Right ventricle myocardium superior (tissue), 1 donor: ENCODE measurements around the gene SRP68. TPM values are rescaled to one million over a fixed set of nuclear protein-coding genes. Genes with fewer than 3 reads are reported as not detected.

ENCODE experiments used
- ATAC-seq: fragments of 200-7000 bp; cut with Tn5 transposase; one replicate; pipeline ENCODE4 v1.9.1; 2020; ENCODE audit warnings: mild to moderate bottlenecking; ENCODE audit not compliant: poor library complexity
- DNase-seq: peaks from one replicate; pipeline ENCODE4 v3.0.0-alpha.2; 2020
- intact Hi-C: fragments of 100-400 bp; cut with DNase I; formaldehyde crosslinking; loops from one replicate; pipeline ENCODE4 v1.11.2; 2022
- long read RNA-seq: library from polyadenylated mRNA; unstranded; transcript quantifications from one replicate; pipeline ENCODE4 v2.0.0, GENCODE V29; 2021
- total RNA-seq: library from RNA; stranded (reverse); fragmentation: NEBNext Ultra II Directional; extraction: Animal tissue kit (Norgen Biotek cat#: 25700); gene quantifications from one replicate; pipeline ENCODE4 v1.2.1, GENCODE V29; 2021
- donor health status: DM: no; HTN: yes; CAD: no; lungs with severe emphysema.

Gene SRP68
- total RNA-seq: 57.9 TPM
- long read RNA-seq, transcript SRP68-201 (16 exons, 2,649 nt): major isoform, 180 of 198 reads
- long read RNA-seq, partial matches to known transcripts: 12 of 198 reads
- long read RNA-seq, other reads (novel, unspliced or antisense): 6 of 198 reads

DNA sequence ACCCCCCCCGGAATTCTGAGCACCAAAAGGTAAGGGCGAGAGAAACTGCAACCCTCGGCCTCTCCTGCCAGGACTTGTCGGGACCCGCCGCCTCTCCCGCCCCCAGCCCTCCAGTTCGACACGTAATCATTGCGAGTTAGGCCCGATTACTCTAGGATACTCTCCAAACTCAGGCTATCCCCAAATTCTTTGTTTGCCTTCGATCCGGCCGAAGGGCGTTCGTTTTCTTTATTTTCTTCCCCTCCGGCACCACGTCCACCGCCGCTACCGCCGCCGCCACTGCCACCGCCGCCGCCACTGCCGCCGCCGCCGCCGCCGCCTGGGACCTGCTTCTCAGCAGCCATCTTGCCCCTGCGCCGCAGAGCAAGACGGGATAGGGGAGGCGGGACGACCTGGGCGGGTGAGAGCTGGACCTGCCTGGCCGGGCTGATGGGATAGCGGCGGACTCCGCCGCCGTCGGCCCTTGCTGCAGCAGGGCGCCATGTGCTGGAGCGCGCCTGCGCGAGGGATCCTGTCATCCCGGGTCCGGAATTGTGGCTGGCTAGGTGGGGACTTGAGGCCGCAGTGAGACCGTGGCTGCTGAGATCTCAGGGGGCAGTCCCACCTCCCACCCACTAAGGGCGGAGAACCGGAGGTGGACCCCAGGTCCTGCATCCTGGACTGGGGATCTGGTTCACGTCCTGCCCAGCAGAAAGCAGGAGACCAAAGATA is at the start of gene SRP68:
Gene SRP68, minus strand, starts transcription at position 370 of the 711 bp plus-strand sequence. Its CDS starts 26 bp downstream, at position 344.
- DNase-seq: peak; percentile 96
- intact Hi-C loops: no loop called here
- ATAC-seq: peak; percentile 100

DNA sequence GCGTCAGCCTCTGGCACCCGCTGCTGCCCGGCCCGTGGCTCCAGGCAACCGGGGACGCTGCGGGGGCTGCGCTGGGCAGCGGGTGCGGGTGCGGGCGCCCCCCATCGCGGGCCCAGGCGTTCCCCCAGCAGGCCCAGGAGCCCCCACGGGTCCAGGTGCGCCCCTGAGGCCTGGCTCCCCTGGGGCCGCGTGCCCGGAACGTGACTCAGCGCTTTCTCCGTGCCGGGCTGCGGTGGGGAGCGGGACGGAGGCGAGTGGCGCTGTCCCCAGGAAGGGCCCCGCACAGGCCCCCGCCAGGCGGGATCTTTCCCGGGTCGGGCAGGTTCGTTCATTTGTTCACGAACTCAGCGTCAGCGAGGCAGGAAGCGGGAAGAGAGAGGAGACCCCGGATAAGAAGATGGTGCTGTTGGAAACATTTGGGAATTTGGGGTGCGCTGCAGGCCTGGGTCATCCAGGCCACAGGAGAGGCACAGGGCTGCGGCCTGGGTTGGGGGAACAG is 49.7 kb upstream of the SRP68 start:
- ATAC-seq: peak; percentile 54
- intact Hi-C loops: loop anchor here (2.0 to 5.0 kb wide), 3 partner anchors 60 to 175 kb away; no protein-coding TSS in a partner anchor
- DNase-seq: no peak

DNA sequence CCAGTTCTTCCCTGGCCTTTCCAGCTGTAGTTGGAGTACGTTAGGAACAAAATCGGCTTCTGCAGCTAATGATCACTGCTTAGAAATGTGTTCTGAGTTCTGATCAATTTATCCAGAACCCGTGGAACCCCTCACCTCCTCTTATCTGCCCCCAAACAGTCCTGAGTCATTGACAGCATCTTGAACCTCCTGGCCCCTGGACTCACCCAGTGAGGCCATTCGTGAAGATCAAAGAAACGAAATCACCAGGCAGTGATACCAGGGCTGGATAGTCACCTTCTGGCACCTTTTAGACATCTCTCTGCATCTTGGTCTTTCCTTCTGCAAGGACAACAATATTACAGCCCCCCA is 48.3 kb upstream of the SRP68 start:
- intact Hi-C loops: loop anchor here (2.0 to 5.0 kb wide), 3 partner anchors 62 to 177 kb away; no protein-coding TSS in a partner anchor
- ATAC-seq: no peak
- DNase-seq: no peak

DNA sequence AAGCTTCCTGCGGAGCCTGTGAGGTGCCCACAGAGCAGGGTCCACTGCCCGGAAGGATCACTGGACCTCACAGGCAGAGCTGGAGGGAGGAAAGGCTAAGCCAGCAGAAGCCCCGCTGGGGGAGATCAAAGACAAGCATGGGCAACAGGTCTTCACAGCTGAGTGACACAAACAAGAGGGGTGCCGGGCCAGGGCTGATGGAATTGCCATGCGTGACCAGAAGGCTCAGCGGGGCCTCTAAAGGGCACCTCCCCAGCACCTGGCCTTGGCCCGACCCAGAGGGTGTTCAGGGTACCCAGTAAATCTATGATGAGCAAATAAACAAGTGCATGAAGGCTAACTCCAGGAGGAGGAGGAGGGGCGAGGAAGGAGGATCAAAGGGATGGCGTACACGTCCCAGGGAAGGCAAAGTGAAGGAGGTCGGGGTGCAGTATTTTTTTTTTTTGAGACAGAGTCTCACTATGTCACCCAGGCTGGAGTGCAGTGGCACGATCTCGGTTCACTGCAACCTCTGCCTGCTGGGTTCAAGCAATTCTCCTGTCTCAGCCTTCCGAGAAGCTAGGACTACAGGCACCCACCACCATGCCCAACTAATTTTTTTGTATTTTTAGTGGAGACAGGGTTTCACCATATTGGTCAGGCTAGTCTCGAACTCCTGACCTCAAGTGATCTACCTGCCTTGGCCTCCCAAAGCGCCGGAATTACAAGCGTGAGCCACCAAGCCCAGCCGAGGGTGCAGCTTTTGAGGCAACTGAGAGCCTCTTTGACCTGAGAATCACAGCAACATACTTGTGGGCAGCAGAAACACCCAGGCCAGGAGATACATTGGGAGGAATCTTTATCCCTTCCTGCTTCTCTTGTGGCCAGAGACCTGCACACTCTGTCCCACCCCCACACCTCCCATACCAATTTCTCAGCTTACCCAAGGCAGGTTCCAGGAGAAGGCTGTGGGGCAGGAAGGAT is 47.4 kb upstream of the SRP68 start:
- intact Hi-C loops: loop anchor here (2.0 to 5.0 kb wide), 3 partner anchors 63 to 178 kb away; no protein-coding TSS in a partner anchor
- DNase-seq (no peak), ATAC-seq (no peak)

DNA sequence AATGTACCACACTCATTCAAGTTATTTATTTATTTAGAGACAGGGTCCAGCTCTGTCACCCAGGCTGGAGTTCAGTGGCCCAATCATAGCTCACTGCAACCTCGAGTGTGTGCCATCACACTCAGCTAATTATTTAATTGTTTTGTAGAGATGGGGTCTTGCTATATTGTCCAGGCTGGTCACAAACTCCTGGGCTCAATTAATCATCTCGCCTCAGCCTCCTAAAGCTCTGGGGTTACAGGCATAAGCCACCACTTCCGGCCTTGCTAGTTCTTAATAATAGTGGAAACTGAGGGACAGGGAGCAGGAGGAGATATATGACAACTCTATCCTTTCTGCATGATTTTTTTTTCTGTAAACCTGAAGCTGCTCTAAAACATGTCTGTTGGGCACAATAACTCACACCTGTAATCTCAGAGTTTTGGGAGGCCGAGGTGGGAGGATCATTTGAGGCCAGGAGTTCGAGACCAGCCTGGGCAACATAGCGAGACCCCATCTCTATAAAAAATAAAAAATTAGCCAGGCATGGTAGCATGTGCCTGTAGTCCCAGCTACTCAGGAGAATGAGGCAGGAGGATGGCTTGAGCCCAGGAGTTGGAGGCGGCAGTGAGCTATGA is 42.9 kb upstream of the SRP68 start:
- DNase-seq: no peak
- intact Hi-C loops: no loop called here
- no peak for ATAC-seq

DNA sequence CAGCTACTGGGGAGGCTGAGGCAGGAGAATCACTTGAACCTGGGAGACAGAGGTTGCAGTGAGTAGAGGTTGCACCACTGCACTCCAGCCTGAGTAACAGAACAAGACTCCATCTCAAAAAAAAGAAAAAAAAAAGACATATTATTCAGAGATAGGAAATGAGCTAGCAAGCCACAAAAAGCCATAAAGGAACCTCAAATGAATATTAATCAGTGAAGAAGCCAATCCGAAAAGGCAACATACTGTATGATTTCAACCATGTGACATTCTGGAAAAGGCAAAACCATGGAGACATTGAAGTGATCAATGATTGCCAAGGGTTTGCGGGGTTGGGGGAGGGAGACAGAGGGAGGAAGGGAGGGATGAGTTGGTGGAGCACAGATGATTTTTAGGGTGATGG is 39.6 kb upstream of the SRP68 start:
- intact Hi-C loops: no loop called here
- ATAC-seq: no peak

DNA sequence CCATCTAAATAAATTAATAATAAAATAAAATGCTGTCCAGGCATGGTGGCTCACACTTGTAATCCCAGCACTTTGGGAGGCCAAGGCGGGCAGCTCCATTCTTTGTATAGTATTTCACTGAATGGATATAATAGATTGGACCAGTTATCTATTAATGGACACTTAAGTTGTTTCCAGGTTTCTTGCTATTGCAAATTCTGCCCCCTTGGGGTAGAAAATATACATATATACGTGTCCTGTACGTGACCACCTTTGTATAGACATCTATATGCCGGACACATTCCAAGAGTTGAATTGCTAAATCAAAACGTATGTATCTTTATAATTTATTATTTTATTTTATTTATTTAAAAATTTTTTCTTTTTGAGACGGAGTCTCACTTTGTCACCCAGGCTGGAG is 35.2 kb upstream of the SRP68 start:
- intact Hi-C loops: no loop called here
- no peak for DNase-seq

More for the DNA sequence above, 39.6 kb upstream of the SRP68 start:
- no peak for DNase-seq

DNA sequence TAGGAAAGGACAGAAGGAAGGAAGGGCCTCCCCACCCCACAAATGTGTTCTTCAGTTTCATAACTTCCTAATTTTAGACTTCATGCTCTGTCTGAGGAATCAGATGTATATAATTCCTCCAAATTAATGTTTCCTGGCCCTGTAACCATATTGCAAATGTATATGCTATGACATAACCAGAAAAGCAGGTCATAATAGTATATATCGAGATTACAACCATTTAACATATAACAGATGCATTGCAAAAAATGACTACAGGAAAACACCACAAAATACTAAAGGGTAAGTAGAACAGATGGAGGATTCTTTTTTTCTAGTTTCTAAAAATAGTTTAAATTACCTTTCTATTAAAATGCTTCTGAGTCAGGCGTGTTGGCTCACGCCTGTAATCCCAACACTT is 34.4 kb upstream of the SRP68 start:
- intact Hi-C loops: no loop called here
- no peak for DNase-seq
- ATAC-seq: no peak

More for the DNA sequence above, 35.2 kb upstream of the SRP68 start:
- no peak for ATAC-seq

DNA sequence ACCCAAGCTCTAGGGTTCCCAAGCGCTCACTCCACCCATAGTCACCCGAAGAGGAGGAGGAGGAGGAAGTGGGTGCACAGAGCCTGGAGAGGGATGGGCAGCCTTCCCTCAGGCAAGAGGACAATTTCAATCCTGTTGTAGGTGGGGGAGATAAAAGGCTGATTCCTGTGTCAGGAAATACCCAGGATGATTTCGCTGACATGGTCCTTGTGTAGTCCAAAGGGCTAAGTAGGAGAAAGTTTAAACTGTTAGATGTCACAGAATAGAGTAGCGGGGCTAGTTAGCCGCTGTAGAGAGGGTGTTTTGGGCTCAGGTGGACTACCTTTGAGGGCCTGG is 32.5 kb upstream of the SRP68 start:
- DNase-seq: no peak
- intact Hi-C loops: no loop called here
- no peak for ATAC-seq

DNA sequence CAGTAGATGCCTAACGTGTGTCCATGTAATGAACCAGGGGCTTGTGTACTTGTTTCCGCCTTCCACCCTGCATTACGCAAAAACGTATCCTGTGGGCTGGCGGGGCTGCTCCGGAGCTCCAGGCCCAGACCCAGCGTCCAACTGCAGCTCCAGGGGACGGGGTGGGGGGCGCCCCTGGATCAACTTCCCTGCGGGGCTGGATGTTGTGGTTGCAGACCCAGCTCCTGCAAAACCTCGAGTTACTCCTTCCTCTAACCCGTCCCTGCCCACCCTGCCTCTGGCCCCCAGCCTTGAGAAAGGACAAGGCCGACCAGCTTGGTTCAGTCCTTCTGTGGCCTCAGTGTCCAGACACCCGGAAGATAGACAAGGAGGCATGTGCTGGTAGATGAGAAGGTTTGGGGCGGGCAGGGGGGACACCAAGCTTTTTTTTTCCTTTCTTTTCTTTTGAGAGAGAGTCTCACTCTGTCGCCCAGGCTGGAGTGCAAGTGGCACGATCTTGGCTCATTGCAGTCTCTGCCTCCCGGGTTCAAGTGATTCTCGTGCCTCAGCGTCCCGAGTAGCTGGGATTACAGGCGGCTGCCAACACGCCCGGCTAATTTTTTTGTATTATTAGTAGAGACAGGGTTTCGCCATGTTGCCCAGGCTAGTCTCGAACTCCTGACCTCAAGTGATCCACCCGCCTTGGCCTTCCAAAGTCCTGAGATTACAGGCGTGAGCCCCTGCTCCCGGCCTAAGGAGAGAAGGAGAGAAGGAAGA is 32.0 kb upstream of the SRP68 start:
- no peak for DNase-seq
- peak; percentile 9 for ATAC-seq
- intact Hi-C loops: no loop called here

DNA sequence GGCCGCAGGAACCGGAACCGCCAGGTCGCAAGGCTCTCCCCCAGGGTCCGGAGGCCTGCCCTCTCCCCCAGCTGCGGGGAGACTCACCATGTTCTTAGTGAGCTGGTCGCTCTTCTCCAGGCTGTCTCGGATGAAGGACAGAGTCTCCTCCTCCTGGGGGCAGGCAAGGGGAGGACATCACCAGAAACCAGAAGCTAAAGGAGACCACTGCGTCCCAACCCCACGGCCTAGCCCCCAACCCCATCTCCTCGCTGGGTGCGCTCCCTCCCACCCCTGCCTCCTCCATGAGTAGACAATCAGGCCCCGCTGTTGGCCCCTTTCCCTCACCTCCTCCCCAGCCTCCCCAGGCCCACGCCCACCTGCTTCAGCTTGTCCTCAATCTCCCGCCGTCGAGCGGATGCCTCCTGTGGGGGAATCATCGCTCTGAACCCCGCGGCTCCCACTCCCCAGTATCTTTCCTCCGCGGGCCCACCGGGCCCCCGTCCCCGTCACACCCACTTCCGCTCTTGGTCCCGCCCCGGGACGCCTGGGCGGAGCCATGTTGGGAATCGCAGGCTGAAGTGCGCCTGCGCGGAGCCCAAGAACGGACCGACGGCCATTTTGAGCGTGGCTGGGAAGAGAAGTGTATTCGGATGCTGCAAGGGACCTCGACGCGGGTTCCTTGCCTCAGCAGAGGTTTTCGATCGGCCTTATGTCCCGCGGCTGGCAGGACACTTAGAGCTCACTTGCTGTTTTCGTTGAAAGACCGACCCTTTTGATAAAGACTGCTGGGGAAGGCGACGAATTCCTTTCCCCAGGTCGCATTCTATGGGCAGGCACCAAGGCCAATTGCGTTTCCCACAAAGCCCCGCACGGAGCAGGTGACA is 31.2 kb upstream of the SRP68 start, which contains the start of gene EXOC7:
Gene EXOC7, minus strand, starts transcription at position 514 of the 866 bp plus-strand sequence. Its CDS starts 95 bp downstream, at position 419.
- DNase-seq (peak; percentile 95), ATAC-seq (peak; percentile 99)
- intact Hi-C loops: no loop called here

DNA sequence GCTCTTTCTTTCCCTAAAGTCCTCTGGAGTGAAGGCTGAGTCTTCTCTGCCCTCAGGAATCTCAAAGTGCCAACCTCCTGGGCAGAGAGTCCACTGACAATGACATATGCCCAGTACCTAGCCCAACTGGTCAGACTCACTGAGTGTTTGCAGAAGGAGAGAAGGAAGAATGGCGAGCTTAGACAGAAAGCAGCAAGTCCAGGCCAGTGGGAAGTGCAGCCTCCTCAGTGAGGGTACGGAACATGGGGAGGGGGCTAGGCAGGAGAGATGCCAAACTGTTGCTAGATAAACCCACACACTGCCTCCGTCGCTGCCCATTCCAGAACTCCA is 30.6 kb upstream of the SRP68 start:
- DNase-seq (no peak), ATAC-seq (no peak)
- intact Hi-C loops: no loop called here

DNA sequence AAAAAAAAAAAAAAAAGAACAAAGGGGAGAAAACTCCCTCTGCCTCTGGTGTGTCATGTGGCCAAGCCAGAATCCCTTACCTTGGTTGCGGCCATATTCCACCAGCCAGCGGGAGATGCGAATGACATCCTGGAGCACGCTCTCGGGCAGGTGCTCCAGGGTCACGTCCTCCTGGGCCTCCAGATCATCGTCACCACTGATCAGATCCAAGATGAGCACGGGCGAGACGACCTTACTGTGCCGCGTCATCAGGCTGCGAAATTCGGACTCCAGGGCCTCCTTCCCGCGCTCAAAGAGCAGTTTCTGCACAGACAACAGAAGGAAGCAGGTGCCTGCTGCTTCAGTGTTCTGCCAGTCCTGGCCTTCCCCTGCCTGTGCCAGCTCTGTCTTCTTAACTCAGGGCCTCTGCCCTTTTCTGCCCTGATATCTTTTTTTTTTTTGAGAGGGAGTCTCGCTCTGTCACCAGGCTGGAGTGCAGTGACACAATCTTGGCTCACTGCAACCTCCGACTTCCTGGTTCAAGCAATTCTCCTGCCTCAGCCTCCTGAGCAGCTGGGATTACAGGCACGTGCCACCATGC is 25.5 kb upstream of the SRP68 start:
- intact Hi-C loops: no loop called here
- DNase-seq (no peak), ATAC-seq (peak; percentile 40)

DNA sequence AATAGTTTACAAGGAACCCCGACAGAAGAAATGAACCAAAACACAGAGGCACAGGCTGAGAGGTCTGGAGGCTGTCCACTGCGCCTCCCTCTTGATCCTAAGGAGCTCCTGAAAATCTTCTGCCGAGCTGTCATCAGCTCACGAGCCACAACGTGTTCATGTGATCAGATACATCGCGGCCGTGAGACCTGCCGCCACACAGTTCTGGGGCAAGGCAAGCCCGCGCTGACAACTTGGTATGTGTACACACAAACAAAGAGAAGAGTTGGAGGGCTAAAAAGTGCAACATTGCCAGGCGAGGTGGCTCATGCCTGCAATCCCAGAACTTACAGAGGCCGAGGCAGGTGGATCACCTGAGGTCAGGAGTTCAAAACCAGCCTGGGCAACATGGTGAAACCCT is 23.6 kb upstream of the SRP68 start:
- intact Hi-C loops: no loop called here
- ATAC-seq (no peak), DNase-seq (no peak)

DNA sequence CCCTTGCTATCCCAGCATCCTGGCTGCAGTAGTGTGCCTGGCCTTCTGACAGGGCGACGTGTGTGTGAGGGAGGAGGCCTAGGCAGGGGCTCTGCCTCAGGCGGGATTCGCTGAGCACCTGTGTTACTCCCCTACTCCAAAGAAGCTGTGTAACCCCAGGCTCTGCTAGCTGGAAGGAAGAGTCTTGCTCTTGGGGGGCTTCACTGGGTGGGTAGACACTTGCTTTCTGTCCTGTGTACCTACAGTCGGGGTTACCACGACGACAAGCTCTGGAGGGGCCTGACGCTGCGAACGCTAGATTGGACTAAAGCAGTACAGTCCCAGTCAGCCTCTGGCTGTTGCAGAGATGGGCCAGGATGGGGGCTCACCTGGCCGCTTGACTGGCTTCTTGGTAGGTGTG is 21.7 kb upstream of the SRP68 start:
- no peak for ATAC-seq
- no peak for DNase-seq
- intact Hi-C loops: no loop called here

DNA sequence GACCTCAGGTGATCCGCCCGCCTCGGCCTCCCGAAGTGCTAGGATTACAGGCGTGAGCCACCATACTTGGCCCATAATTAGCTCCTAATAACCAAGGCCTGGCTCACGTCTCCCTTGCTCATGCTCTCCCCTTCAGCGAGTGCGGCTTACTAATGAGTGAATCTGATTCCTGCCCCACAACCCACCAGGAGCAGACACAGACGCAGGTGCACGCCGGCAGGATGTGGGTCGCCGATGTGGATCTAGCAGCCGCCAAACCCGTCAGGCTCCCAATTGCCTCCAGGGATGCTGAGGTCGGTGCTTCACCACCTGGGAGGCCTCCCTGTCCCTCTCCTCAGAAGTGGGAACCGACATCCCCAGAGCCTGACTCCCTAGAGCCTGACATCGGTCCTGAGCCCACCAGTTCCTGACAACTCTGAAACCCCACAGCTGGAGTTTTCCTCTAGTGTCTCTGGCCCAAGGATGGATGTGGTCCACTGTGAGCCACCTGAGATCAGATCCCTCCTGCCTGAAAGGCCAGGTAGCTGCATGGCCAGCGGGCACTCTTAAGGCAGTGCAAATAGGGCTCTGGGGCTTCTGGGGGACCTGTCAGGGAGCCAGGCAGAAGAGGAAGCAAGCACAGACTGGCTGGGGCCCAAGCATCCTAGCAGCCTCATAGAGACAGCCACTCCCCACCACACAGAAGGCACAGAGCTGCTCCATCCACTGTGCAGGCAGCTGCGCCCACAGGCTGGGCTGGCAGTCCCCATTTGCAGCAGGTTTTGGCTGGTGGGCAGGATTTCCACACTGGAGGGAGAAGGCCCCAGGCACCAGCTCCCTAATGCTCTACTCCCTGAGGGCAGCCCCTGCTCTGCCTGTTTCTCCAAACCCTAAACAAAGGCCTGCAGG is 20.5 kb upstream of the SRP68 start:
- DNase-seq (no peak), ATAC-seq (no peak)
- intact Hi-C loops: no loop called here
